Tibial artery (tissue), 4 donors: ENCODE results near the gene SVOPL.

ENCODE experiments used
- DNase-seq, 2 donors: peaks; one replicate each; pipeline ENCODE4 v3.0.0-alpha.2; 2019
- H3K27ac ChIP-seq, 2 donors: fragments of 200-600 bp; sonication (generic) in 1 of 2; 1 replicate in 1 of 2; 2 replicates in 1 of 2; pipeline ENCODE4 v1.5.1; 2018 to 2019; ENCODE audit warnings: mild to moderate bottlenecking in 1 of 2
- H3K27me3 ChIP-seq, 2 donors: fragments of 200-600 bp; sonication (generic) in 1 of 2; one replicate each; pipeline versions ENCODE4 v1.5.1 to v1.6.0; 2016 to 2019
- H3K36me3 ChIP-seq, 3 donors: fragments of 200-600 bp; sonication (generic) in 2 of 3; one replicate each; pipeline ENCODE4 v1.5.1; 2016 to 2019; ENCODE audit warnings: mild to moderate bottlenecking in 2 of 3
- H3K4me1 ChIP-seq, 4 donors: fragments of 200-600 bp; sonication (generic) in 2 of 4; 1 replicate in 3 of 4; 2 replicates in 1 of 4; pipeline ENCODE4 v1.5.1; 2016 to 2019
- H3K4me3 ChIP-seq, 2 donors: fragments of 200-600 bp; sonication (generic) in 1 of 2; 1 replicate in 1 of 2; 2 replicates in 1 of 2; pipeline ENCODE4 v1.5.1; 2018 to 2019; ENCODE audit warnings: mild to moderate bottlenecking in 2 of 2
- H3K9me3 ChIP-seq, 3 donors: fragments of 200-600 bp; sonication (generic) in 1 of 3; one replicate each; pipeline ENCODE4 v1.5.1; 2016 to 2019
- intact Hi-C: fragments of 100-400 bp; cut with DNase I; formaldehyde crosslinking; loops from one replicate; pipeline ENCODE4 v1.15.0; 2023; ENCODE audit warnings: low total_unique reads
- TF ChIP-seq, protein P1 (sequence below), 2 experiments: fragments of 200-600 bp in 1 of 2; fragments of 450-650 bp in 1 of 2; IDR thresholded peaks; one replicate each; pipeline ENCODE4 v1.5.1; 2017 to 2019; ENCODE audit warnings: antibody characterized with exemption in 2 of 2, mild to moderate bottlenecking in 1 of 2, moderate library complexity in 1 of 2

SVOPL gene

DNA sequence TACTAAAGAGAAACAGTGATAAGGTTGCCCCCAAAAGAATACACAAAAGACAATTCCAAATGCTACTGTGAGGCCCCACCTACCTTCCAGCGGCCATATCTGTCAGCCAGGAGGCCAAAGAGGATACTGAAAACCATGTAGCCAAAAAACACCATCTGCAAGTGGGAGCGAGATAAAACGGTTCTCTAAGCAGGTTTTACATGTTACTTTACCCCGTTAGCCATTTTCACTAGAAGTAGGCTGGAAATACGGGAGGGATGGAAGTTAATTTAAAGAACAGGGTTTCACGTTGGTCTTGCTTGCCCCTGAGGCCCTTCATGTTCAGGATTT, 38.2 kb downstream of the SVOPL start:
- intact Hi-C loops = no loop called here
- Histone ChIP-seq H3K27me3 (peaks cover 0 to 5% of the 10 kb centered on the region in 2 donors), H3K27ac (no peak overlapping the region), H3K4me3 (no peak overlapping the region), H3K36me3 (no peaks in the 10 kb centered on the region), H3K9me3 (no peaks in the 10 kb centered on the region), H3K4me1 (peaks cover 0 to 14% (median 3%) of the 10 kb centered on the region in 4 donors)
- TF ChIP-seq, protein P1, sequence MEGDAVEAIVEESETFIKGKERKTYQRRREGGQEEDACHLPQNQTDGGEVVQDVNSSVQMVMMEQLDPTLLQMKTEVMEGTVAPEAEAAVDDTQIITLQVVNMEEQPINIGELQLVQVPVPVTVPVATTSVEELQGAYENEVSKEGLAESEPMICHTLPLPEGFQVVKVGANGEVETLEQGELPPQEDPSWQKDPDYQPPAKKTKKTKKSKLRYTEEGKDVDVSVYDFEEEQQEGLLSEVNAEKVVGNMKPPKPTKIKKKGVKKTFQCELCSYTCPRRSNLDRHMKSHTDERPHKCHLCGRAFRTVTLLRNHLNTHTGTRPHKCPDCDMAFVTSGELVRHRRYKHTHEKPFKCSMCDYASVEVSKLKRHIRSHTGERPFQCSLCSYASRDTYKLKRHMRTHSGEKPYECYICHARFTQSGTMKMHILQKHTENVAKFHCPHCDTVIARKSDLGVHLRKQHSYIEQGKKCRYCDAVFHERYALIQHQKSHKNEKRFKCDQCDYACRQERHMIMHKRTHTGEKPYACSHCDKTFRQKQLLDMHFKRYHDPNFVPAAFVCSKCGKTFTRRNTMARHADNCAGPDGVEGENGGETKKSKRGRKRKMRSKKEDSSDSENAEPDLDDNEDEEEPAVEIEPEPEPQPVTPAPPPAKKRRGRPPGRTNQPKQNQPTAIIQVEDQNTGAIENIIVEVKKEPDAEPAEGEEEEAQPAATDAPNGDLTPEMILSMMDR (IDR thresholded peaks at IDR 0.05) = no peak
- no peak for DNase-seq

DNA sequence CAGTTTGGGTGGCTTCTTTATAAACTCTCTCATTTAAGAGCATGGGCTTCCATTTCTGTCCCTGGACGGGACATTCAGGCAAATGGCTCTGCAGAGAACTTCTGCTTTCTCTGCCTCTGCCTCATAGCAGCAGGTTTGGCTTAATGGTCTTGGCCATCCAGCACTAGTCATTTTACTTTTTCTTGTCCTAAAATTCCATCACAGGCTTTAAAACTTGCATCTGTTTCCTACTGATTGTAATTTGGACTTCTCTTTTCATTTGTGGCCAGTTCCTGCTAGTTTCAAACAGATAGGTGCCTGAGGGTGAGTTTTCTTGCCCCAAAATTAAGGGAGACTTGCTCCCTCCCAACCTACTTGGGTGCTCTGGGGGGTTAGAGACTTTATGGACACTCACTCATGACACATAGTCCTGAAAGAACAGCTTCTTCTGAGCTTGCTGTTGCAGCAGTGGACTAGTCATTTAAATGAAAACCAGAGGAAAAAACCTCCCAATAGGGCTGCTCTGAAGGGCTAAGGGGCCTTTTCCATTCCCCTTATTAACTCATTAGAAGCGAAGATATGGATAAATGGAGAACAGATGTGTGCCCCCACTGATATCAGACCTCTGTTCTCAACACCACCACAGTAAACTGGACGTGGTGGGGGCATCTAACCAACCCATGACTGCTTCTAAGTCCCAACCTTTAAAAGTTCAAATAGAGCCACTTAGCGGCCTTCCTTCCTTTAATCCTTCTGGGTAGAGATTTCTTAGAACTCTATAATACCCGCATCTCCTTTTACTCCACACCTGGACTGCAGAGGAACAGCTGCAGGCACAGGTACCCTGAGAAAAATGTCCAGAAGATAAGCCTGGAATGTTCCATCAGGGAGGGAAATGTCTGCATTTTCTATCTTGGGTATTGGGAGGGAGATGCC, 38.8 kb downstream of the SVOPL start:
- no peaks in the 10 kb centered on the region for H3K9me3 ChIP-seq
- H3K27ac ChIP-seq = no peak overlapping the region
- intact Hi-C loops = no loop called here
- no peak overlapping the region for H3K4me3 ChIP-seq
- H3K36me3 ChIP-seq = no peaks in the 10 kb centered on the region
- H3K4me1 ChIP-seq = peaks cover 0 to 14% (median 3%) of the 10 kb centered on the region in 4 donors
- no peak for DNase-seq
- peaks cover 0 to 5% of the 10 kb centered on the region in 2 donors for H3K27me3 ChIP-seq
- TF ChIP-seq, protein P1 (IDR thresholded peaks at IDR 0.05) = no peak

DNA sequence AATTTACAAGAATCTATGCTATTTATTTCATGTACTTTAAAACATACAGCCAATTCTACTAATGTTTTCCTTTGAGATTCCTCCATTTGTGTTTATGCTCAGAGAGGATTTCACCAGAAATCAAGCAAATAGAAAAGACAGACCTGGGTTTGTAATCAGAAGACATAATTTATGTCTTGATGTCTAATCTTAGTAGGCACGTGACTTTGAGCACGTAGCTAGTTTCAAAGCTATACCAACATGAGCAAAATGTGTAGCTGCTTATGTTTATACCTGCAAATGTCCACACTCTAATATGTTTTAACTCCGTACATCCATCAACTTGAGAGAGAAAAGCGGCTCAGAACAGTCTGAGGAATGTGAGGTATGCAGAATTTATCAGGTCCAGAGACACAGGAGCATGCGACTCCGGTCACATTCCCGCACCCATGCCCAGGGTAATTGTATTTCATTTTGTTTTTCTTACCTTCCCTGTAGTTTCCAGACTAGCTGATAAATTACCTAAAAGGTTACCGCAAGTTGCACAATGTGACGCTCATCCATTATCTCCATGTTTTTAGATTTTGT, 40.0 kb downstream of the SVOPL start:
- Histone ChIP-seq H3K27me3 (peaks cover 0 to 5% of the 10 kb centered on the region in 2 donors), H3K9me3 (no peaks in the 10 kb centered on the region), H3K4me1 (peaks cover 0 to 14% (median 3%) of the 10 kb centered on the region in 4 donors), H3K27ac (no peak overlapping the region), H3K4me3 (no peak overlapping the region), H3K36me3 (no peaks in the 10 kb centered on the region)
- TF ChIP-seq, protein P1 (IDR thresholded peaks at IDR 0.05) = no peak
- intact Hi-C loops = no loop called here
- no peak for DNase-seq

DNA sequence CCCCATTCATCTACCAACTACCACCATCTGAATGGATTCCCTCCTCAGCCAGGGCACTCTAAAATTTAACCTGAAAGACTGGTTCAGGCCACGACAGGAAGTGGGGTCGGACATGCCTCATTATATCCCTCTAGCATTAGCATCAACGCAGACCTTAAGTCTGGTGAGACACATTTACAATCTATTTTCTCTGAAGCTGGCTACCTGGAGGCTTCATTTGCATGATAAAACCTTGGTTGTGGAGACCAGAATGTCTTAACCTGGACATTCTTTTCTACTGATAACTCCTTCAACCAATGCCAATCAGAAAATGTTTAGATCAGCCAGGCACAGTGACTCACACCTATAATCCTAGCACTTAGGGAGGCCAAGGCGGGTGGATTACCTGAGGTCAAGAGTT, 42.3 kb downstream of the SVOPL start:
- intact Hi-C loops = no loop called here
- H3K9me3 ChIP-seq = peaks cover 0 to 14% (median 7%) of the 10 kb centered on the region in 3 donors
- no peaks in the 10 kb centered on the region for H3K36me3 ChIP-seq
- no peak for DNase-seq
- H3K4me3 ChIP-seq = no peak overlapping the region
- TF ChIP-seq, protein P1 (IDR thresholded peaks at IDR 0.05) = no peak
- H3K27me3 ChIP-seq = no peaks in the 10 kb centered on the region
- H3K27ac ChIP-seq = no peak overlapping the region
- H3K4me1 ChIP-seq = peaks cover 0 to 6% (median 0%) of the 10 kb centered on the region in 4 donors

DNA sequence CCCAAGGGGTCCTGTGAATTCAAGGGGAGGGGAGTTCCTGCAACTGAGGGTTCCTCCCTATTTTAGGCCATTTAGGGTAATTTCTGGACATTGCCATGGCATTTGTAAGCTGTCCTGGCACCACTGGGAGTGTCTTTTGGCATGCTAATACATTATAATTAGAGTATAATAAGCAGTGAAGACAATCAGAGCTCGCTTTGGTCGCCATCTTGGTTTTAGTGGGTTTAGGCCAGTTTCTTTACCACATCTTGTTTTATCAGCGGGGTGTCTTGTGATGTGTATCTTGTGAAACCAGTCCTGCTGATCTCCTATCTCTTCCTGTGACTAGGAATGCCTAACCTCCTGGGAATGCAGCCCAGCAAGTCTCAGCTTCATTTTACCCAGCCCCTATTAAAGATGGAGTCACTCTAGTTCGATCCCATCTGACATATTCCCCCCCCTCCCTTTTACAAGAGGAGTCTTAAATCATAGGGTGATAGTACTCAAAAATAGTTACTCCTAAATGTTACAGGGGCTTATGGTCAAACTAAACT, 43.2 kb downstream of the SVOPL start:
- DNase-seq = no peak
- intact Hi-C loops = no loop called here
- Histone ChIP-seq H3K4me3 (no peak overlapping the region), H3K36me3 (no peaks in the 10 kb centered on the region), H3K27ac (no peak overlapping the region), H3K27me3 (no peaks in the 10 kb centered on the region), H3K4me1 (no peaks in the 10 kb centered on the region), H3K9me3 (peaks cover 0 to 20% (median 7%) of the 10 kb centered on the region in 3 donors)
- TF ChIP-seq, protein P1 (IDR thresholded peaks at IDR 0.05) = no peak
